GM12878 (cell line): ENCODE data around the gene A2ML1.

Experiments used
- CEBPZ ChIP-seq: fragments of 150-350 bp; IDR thresholded peaks from 2 replicates; pipeline ENCODE4 v1.6.1; 2016; ENCODE audit warnings: low read depth, low read length
- CUX1 ChIP-seq: IDR thresholded peaks from 2 replicates; pipeline ENCODE4 v1.6.1; 2012; ENCODE audit warnings: improper control_type of control experiment, low read depth, low read length; ENCODE audit not compliant: insufficient replicate concordance
- EZH2 ChIP-seq: IDR thresholded peaks from 2 replicates; pipeline ENCODE4 v1.6.1; 2012; ENCODE audit warnings: low read depth, mild to moderate bottlenecking, control low read depth, inconsistent platforms, low read length, borderline replicate concordance; ENCODE audit not compliant: control insufficient read depth
- HDAC2 ChIP-seq: fragments of 200-600 bp; sonication (generic); IDR thresholded peaks from 2 replicates; pipeline ENCODE4 v1.6.1; 2017
- IKZF2 ChIP-seq, 2 experiments: fragments of 450-650 bp; IDR thresholded peaks; 2 replicates each; pipeline ENCODE4 v1.6.1; 2017; ENCODE audit warnings: mild to moderate bottlenecking in 2 of 2, moderate library complexity in 2 of 2
- NFYB ChIP-seq: IDR thresholded peaks from 2 replicates; pipeline ENCODE4 v1.6.1; 2011; ENCODE audit warnings: low read depth, mild to moderate bottlenecking, low read length, improper control_type of control experiment, moderate library complexity; ENCODE audit not compliant: insufficient read depth
- POLR2A ChIP-seq: IDR thresholded peaks from 2 replicates; pipeline ENCODE4 v1.6.1; 2011; ENCODE audit warnings: low read depth, mild to moderate bottlenecking, low read length
- POLR2AphosphoS2 ChIP-seq: IDR thresholded peaks from 2 replicates; pipeline ENCODE4 v1.6.1; 2011; ENCODE audit warnings: low read depth, mild to moderate bottlenecking, low read length, improper control_type of control experiment, moderate library complexity
- RUNX3 ChIP-seq: IDR thresholded peaks from 2 replicates; pipeline ENCODE4 v1.6.1; 2012; ENCODE audit warnings: low read length, inconsistent platforms
- TF ChIP-seq, protein P1 (sequence below), 3 experiments: IDR thresholded peaks in 2 of 3; conservative IDR thresholded peaks in 1 of 3; 2 replicates each; pipeline ENCODE4 v1.5.1; 2011; ENCODE audit warnings: low read depth in 3 of 3, low read length in 3 of 3, mild to moderate bottlenecking in 3 of 3, control low read depth in 2 of 3, moderate library complexity in 2 of 3, inconsistent platforms in 1 of 3, mixed read lengths in 1 of 3; ENCODE audit not compliant: control insufficient read depth in 2 of 3, insufficient read depth in 1 of 3; ENCODE audit errors: extremely low read depth in 1 of 3
- TF ChIP-seq, protein P2 (sequence below): IDR thresholded peaks from 2 replicates; pipeline ENCODE4 v1.6.1; 2011; ENCODE audit warnings: low read depth, low read length, improper control_type of control experiment, borderline replicate concordance
- TF ChIP-seq, protein P3 (sequence below): IDR thresholded peaks from 2 replicates; pipeline ENCODE4 v1.6.1; 2011; ENCODE audit warnings: low read depth, mild to moderate bottlenecking, low read length, moderate library complexity, borderline replicate concordance; ENCODE audit errors: extremely low read depth
- TF ChIP-seq, protein P4 (sequence below): fragments of 450-650 bp; formaldehyde crosslinking; IDR thresholded peaks from 2 replicates; pipeline ENCODE4 v1.5.0; 2022; ENCODE audit warnings: mild to moderate bottlenecking, missing genetic modification characterization

GRCh38 chr12:8831116-8831515 lies 8.7 kb downstream of the A2ML1 start:
- TF ChIP-seq, protein P1, sequence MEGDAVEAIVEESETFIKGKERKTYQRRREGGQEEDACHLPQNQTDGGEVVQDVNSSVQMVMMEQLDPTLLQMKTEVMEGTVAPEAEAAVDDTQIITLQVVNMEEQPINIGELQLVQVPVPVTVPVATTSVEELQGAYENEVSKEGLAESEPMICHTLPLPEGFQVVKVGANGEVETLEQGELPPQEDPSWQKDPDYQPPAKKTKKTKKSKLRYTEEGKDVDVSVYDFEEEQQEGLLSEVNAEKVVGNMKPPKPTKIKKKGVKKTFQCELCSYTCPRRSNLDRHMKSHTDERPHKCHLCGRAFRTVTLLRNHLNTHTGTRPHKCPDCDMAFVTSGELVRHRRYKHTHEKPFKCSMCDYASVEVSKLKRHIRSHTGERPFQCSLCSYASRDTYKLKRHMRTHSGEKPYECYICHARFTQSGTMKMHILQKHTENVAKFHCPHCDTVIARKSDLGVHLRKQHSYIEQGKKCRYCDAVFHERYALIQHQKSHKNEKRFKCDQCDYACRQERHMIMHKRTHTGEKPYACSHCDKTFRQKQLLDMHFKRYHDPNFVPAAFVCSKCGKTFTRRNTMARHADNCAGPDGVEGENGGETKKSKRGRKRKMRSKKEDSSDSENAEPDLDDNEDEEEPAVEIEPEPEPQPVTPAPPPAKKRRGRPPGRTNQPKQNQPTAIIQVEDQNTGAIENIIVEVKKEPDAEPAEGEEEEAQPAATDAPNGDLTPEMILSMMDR (IDR thresholded peaks at IDR 0.05 in 2 of 3, conservative IDR thresholded peaks at IDR 0.05 in 1 of 3; ENCODE audit: control insufficient read depth in 2 of 3, extremely low read depth in 1 of 3, insufficient read depth in 1 of 3, low read depth in 3 of 3, low read length in 3 of 3), result no peak
- TF ChIP-seq POLR2A, result no peak
- TF ChIP-seq POLR2AphosphoS2, result no peak
- no peak for TF ChIP-seq IKZF2 (IDR thresholded peaks at IDR 0.05)
- TF ChIP-seq, protein P2, sequence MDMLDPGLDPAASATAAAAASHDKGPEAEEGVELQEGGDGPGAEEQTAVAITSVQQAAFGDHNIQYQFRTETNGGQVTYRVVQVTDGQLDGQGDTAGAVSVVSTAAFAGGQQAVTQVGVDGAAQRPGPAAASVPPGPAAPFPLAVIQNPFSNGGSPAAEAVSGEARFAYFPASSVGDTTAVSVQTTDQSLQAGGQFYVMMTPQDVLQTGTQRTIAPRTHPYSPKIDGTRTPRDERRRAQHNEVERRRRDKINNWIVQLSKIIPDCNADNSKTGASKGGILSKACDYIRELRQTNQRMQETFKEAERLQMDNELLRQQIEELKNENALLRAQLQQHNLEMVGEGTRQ, result no peak
- no peak for TF ChIP-seq EZH2
- no peak for TF ChIP-seq NFYB
- TF ChIP-seq, protein P3, sequence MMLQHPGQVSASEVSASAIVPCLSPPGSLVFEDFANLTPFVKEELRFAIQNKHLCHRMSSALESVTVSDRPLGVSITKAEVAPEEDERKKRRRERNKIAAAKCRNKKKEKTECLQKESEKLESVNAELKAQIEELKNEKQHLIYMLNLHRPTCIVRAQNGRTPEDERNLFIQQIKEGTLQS, result no peak
- TF ChIP-seq HDAC2, result no peak
- TF ChIP-seq, protein P4, sequence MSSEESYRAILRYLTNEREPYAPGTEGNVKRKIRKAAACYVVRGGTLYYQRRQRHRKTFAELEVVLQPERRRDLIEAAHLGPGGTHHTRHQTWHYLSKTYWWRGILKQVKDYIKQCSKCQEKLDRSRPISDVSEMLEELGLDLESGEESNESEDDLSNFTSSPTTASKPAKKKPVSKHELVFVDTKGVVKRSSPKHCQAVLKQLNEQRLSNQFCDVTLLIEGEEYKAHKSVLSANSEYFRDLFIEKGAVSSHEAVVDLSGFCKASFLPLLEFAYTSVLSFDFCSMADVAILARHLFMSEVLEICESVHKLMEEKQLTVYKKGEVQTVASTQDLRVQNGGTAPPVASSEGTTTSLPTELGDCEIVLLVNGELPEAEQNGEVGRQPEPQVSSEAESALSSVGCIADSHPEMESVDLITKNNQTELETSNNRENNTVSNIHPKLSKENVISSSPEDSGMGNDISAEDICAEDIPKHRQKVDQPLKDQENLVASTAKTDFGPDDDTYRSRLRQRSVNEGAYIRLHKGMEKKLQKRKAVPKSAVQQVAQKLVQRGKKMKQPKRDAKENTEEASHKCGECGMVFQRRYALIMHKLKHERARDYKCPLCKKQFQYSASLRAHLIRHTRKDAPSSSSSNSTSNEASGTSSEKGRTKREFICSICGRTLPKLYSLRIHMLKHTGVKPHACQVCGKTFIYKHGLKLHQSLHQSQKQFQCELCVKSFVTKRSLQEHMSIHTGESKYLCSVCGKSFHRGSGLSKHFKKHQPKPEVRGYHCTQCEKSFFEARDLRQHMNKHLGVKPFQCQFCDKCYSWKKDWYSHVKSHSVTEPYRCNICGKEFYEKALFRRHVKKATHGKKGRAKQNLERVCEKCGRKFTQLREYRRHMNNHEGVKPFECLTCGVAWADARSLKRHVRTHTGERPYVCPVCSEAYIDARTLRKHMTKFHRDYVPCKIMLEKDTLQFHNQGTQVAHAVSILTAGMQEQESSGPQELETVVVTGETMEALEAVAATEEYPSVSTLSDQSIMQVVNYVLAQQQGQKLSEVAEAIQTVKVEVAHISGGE (CRISPR knock-in tag), result no peak
- TF ChIP-seq RUNX3, result no peak
- no peak for TF ChIP-seq CUX1
- TF ChIP-seq CEBPZ, result no peak
